ENCODE measurements around the gene ASF1B. TPM values are rescaled to one million over a fixed set of nuclear protein-coding genes. Genes with fewer than 3 reads are reported as not detected.

The ASF1B gene
- total RNA-seq, 2 donors from 2014 or later = 5.1 to 19.7 TPM

GRCh38 chr19:14102102-14102696, 34.2 kb downstream of the ASF1B start:
- 69% methylated on average over 11 of the region's 11 CpGs for WGBS
- TF ChIP-seq POLR2A (IDR thresholded peaks at IDR 0.05) = no peak
- no peak for TF ChIP-seq POLR2AphosphoS5 (IDR thresholded peaks at IDR 0.05)
- TF ChIP-seq CTCF (IDR thresholded peaks at IDR 0.05) = no peak
- H3K4me3 ChIP-seq = no peak overlapping the region
- no peaks in the 10 kb centered on the region for H3K4me1 ChIP-seq (replicated peaks)
- no peak for DNase-seq (ENCODE audit: low spot score)
- H3K27me3 ChIP-seq (replicated peaks; ENCODE audit: insufficient read depth) = no peaks in the 10 kb centered on the region
- no peak overlapping the region for H3K27ac ChIP-seq
- H3K36me3 ChIP-seq = peaks cover 0 to 16% of the 10 kb centered on the region in 2 donors
- no peaks in the 10 kb centered on the region for H3K9me3 ChIP-seq
- intact Hi-C loops (cut with DNase I) = no loop called here

GRCh38 chr19:14101003-14101545, 35.3 kb downstream of the ASF1B start:
- Histone ChIP-seq H3K27me3 (replicated peaks; ENCODE audit: insufficient read depth) (no peaks in the 10 kb centered on the region), H3K4me3 (no peak overlapping the region), H3K9me3 (no peaks in the 10 kb centered on the region), H3K36me3 (peaks cover 0 to 16% of the 10 kb centered on the region in 2 donors), H3K27ac (no peak overlapping the region), H3K4me1 (replicated peaks) (no peaks in the 10 kb centered on the region)
- DNase-seq (ENCODE audit: low spot score) = no peak
- 96% methylated on average over 6 of the region's 6 CpGs for WGBS
- TF ChIP-seq POLR2A (IDR thresholded peaks at IDR 0.05) (no peak), CTCF (IDR thresholded peaks at IDR 0.05) (no peak), POLR2AphosphoS5 (IDR thresholded peaks at IDR 0.05) (no peak)
- intact Hi-C loops (cut with DNase I) = no loop called here

DNA sequence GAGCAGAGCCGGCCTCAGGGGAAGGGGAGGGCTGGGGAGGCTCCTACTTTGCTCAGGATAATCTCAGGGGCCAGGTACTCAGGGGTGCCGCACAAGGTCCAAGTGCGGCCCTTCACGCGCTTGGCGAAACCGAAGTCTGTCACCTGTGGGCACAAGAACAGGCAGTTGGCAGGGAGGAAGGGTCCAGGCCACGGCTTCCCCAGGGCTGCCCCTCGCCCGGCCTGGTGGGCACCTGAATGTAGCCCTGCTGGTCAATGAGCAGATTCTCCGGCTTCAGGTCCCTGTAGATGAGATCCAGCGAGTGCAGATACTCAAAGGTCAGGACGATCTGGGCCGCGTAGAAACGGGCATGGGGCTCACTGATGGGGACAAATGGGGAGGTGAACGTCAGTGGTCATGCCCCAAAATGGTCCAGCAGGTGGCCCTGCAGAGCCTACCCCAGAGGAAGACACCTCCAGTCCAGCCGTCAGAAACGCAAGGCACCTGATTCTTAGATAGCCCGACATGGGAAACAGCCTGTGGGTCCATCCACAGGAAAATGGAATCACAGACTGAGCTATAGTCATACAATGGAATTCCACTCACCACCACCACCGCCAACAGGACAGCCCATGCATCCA, 38.7 kb downstream of the ASF1B start:
- no peak overlapping the region for H3K4me3 ChIP-seq
- no peaks in the 10 kb centered on the region for H3K4me1 ChIP-seq (replicated peaks)
- no peak for DNase-seq (ENCODE audit: low spot score)
- peaks cover 0 to 11% of the 10 kb centered on the region in 2 donors for H3K36me3 ChIP-seq
- H3K27me3 ChIP-seq (replicated peaks; ENCODE audit: insufficient read depth) = no peaks in the 10 kb centered on the region
- no peak overlapping the region for H3K27ac ChIP-seq
- no peaks in the 10 kb centered on the region for H3K9me3 ChIP-seq
- 77% methylated on average over 20 of the region's 21 CpGs for WGBS
- TF ChIP-seq POLR2A (IDR thresholded peaks at IDR 0.05) (no peak), POLR2AphosphoS5 (IDR thresholded peaks at IDR 0.05) (no peak), CTCF (IDR thresholded peaks at IDR 0.05) (peak in 1 of 4 experiments; percentile 13)
- intact Hi-C loops (cut with DNase I) = no loop called here

- H3K27me3 ChIP-seq (replicated peaks; ENCODE audit: insufficient read depth) = no peaks in the 10 kb centered on the region
- no peak overlapping the region for H3K27ac ChIP-seq
- peaks cover 0 to 10% of the 10 kb centered on the region in 2 donors for H3K36me3 ChIP-seq
- H3K4me3 ChIP-seq = no peak overlapping the region
- no peak for DNase-seq (ENCODE audit: low spot score)
- WGBS = 95% methylated on average over 11 of the region's 11 CpGs
- TF ChIP-seq POLR2A (IDR thresholded peaks at IDR 0.05) (no peak), POLR2AphosphoS5 (IDR thresholded peaks at IDR 0.05) (no peak), CTCF (IDR thresholded peaks at IDR 0.05) (no peak)
- intact Hi-C loops (cut with DNase I) = no loop called here
- no peaks in the 10 kb centered on the region for H3K9me3 ChIP-seq
- no peaks in the 10 kb centered on the region for H3K4me1 ChIP-seq (replicated peaks)
These were observed 40.0 kb downstream of the ASF1B start for GRCh38 chr19:14096272-14096992.

Data from prostate gland (tissue), 2 donors.